ENCODE data around the gene CAMKK2.
"Not testable (repeated sequence)": the region's sequence is repeated elsewhere in the genome, so short reads cannot be mapped to it uniquely, and the experiment has no call there.

Gene CAMKK2

DNA sequence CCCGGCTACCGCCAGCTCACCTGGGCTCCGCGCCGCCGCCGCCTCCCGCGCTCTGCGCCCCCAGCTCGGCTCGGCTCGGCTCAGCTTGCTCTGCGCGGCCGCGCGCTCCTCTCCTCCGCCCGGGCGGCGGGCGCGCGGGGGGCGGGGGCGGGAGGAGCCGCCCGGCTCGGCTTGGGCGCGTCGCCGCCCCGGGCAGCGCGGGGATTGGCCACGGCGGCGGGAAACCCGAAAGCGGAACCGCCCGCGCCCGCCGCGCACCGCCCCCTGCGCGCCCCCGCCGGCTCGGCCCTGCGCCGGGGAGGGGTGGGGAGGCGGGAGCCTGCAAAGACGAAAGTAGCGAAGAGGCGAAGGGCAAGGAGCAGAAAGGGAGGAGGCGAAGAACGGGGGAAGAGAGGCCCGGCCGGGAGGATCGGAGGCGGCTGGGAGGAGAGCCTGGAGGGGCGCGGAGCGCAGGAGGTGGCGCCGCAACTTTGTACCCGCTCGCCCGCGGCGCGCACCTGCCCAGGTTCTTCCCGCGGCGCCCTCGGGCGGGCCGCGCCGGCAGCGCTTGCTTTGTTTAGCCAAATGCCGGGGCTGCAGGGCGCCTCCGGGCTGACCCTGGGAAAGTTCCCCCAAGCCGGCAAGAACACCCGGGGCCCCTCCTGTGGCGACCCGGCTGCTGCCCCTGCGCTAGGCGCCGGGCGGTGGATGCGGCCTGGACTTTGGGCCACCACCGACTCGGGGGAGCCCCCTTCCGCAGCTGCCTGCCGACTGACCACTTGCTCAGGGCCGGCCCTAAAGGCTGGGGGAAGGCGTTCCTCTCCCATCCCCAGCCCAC is at the start of gene CAMKK2:
TSS of gene CAMKK2 (minus strand) at position 92 of the 817 bp plus-strand sequence. CDS start 22,183 bp downstream, outside the sequence.
- DNase-seq, result peak; percentile 84

DNA sequence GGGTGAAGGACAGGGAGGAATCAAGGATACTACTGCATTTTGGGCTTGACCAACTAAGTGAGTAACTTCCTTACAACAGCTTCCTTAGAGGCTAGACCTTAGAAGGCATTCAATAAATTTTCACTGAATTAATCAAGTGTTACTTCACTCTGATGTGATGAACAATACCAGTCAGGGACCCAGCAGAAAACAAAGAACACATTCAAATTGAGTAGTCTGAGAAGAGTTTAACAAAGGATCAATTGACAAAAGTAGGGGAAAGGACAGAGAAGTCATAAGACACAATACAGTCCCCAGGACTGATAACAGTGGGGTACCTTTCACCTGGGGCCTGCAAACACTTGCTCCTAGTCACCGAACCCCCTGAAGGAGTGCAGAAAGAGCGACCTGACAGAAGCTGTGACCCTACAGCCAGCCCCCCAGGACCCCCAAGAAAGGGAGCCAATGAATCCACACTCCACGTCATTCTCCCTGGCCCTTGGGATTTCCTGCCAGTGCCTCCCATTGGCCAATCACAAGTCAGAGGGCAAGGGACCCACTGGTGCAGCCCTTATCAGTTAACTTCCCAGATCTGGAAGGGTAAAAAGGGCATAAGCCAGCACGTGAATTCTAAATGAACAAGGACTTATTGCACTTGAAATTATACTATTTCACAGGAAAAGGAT is 48.8 kb upstream of the CAMKK2 start:
- DNase-seq, result no peak

DNA sequence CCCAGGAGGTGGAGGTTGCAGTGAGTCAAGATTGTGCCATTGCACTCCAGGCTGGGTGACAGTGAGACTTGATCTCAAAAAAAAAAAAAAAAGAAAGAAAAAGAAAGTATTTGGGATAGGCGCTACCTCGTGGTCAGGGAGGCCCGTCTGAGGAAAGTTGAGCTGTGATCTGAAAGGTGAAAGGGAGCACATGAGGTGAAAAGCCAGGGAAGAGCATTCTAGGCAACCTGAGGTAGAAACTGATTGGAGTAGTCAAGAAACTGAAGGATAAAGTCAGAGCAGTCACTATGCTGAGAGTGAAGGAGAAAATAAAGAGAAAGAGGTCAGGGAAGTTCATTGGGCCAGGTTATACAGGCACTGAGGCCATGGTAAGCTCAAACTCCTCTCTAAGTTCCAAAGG is 48.0 kb upstream of the CAMKK2 start:
- no peak for DNase-seq

DNA sequence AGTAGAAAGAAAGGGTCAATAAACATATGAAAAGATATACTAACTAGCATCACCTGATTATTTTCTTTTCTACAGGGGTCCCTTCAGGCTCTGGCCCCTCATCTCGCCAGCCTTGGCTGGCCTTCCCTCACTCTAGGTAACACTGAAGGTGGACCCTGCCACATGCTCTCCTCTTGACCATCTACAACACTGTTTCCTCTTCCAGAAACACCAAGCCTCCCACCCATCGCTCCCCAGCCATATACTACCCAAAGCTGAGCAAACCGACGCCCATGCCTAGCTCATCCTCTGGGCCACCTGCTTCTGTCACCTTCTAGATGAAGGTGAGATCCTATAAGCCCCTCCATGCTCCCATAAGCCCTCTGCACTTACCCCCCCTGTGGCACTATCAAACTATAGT is 40.9 kb upstream of the CAMKK2 start:
- no peak for DNase-seq

DNA sequence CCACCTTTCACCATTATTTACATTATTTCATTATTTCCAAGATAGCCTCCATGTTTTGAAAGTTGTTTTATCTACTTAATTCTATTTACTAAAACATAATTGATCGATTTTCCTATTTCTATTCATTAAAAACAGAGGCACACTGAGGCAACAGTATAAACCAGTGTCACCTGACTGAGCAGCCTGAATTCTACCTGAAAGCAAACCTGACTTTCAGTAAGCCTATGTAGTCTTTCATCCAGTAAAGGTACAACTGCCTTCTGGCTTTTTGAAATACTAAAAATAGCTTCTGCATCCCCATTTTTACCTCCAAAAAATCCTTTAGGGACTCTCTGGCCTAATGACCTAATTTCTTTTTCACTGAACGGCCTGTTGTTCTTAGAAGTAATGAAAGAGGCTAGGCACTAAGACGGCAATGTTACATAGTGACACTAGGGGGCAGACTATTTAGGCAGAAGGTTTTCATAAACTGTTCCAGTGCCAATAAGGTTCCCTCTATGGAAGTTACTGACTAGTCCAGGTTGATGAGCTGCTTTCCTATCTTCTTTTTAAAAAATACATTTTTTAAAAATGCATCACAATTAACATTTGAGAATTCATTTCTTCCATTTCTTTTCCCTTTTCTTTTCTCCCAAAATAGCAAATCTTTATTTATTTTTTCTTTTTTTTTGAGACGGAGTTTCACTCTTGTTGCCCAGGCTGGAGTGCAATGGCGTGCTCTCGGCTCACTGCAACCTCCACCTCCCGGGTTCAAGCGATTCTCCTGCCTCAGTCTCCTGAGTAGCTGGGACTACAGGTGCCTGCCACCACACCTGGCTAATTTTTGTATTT is 38.2 kb upstream of the CAMKK2 start:
- DNase-seq, result peak; percentile 66

DNA sequence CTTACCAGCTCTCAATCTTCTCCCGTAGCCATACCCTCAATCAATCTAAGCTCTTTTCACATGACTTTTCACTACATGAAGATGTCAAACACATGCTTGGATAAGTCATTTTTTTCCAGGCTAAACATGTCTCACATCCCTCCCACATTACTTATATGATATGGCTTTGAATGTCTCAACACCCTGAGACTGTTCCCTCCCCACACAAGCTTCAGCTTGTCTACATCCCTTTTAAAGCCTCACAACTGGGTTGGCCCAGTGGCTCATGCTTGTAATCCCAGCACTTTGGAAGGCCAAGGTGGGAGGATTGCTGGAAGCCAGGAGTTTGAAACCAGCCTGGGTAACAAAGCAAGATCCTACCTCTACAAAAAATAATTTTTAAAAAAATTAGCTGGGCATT is 37.2 kb upstream of the CAMKK2 start:
- DNase-seq, result no peak

DNA sequence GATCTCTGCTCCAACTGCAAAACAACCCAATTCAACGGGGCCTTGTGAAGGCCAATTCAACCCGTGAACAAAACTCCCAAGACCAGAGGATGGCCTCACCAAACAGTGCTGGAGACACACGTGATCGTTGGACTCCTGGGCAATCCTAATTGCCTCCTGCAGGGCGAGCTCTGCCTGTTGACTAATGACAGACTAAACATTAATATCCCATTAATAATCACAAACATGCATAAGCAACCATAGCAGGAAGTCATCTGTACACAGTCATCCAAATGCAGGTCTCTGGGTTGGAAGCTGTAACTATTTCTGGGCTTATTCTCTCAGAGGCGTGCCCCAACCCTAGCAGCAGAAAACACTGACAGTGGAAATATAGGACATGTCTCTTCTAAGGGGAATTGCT is 34.7 kb upstream of the CAMKK2 start:
- DNase-seq, result no peak

DNA sequence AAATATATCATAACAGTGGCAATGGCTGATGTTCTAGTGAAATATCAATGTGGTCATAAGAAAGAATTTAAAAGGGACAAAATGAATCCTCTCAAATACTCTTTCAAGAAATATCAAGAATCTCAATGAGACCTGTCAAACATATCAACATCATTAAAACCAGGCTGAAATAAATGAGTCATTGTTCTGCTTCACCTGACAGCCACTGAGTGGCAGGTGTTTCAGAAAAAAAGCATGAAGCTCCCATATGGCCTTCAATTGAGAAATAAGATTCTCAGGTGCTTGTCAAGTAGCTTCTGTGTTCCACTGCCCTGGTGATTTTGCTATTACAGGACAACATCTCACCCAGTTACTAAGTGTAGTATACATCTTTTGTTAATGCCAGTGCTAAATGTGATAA is 34.2 kb upstream of the CAMKK2 start:
- DNase-seq, result no peak

DNA sequence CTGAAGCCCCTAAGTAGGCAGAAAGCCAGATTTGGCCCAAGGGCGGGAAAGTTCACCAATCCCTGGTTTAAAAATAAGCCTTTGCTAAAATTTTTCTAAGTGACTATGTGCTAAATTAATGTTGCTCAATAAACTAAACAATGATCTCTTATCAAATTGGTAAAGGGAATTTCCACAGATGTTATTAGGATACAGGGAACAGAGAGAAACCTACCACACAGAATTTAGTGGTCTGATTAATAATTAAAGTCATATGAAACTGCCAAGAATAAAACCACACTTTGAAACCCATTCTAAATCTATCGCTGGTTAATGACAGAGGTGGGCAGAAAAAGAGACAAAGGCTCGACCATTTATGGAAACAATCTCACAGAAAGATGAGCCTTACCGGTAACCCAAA is 33.7 kb upstream of the CAMKK2 start:
- no peak for DNase-seq

DNA sequence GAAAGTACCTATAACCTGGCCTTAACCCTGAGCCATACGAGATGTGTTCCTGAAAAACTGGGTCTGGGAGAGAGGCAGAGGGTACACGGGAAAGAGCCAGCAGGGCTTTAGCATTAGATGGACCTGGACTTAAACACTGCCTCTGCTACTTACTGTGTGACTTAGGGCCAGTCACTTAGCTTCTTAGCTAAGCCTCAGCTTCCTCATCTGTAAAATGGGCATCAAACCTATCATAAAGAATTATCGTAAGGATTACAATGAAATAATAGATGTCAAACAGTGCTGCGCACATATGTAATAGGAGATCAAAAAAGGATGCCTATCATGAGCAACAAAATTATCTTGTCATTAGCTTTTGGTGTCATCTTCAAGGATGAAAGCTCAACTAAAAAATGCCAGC is 32.1 kb upstream of the CAMKK2 start:
- no peak for DNase-seq

DNA sequence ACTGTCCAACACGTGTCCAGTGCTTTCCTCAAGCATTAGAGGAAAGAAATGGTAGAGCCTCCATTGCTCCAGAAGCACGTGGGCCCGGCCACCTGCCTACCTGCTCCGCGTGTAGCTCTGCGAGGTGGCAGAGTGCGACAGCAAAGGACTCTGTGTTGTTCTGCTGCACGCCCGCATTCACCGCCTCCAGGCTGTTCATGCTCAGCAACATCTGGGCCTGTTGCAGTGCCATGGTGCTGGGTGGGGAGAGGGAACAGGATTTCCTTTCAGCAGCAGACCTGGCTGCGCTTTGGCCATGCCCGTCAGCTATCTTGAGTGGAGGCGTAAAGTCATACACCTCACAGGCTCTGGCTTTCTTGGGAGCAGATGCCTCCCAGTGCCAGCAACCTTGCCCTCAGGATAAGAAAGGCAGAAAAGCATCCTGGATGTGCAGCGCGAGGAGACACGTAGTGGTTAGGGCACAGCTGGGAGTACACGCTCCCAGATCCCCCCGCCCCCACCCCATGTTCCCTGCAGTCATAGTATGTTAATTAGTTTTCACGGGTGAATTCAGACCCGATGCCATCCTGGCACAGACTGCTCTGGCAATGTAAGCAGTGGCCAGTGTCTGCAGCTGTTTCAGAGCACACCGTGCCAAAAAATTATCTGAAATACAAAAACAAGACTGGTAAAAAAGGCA is 30.6 kb upstream of the CAMKK2 start:
- no peak for DNase-seq

DNA sequence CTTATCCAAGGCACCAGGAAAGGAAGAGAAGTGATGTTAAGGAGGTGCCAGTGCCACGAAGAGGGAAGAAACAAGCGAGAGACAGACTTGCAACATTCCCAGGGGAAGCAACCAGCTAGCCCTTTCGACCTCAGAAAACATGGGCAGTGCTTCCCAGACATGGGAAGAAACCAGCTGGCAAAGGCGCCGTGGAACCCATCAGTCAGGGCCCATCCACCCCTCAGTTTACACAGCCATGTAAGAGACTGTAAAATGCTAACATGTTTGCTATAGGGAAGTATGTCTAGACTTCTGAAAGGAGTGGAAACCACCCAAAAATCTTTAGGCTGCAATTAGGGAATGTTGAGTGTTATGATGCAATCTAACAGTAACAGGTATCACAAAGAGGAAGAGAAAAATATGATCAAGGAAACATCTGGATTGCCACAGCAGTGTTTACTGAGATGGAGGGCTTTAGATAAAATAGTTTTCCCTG is 29.4 kb upstream of the CAMKK2 start:
- no peak for DNase-seq

DNA sequence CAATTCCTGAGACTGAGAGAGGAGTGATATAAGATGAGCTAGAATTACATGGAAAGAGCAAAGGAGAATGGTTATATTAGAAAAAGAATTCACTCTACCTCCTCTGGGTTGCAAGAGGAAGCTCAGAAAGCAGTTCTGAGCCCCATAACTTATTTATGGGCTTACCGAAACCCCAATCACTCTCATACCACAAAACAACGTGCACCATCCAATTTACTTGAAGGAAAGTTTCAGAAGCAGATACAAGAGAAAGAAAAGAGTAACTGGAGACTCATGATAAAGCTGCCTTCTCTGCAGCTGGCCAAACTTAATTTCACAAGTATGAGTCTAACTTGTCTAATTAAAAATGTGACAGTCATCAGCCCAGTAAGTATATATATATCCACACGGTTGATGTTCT is 27.4 kb upstream of the CAMKK2 start:
- DNase-seq, result no peak

DNA sequence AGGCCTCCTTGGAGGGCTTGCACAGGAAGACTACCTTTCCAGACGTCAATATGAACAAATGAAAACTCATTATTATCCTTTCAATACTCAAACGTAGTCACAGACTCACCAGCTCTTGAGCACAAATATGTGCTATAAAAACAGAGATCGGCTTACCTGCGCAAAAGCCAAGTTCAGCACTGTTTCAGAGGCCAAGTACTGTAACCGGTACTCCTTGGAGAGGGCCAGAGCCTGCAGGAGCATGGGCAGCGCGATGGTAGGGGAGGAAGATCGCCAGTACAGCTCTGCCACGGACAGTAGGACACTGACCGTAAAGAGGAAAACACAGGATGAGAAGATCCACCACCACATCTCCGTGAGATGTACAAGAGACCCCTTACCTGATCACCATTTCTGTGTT is 21.6 kb upstream of the CAMKK2 start:
- DNase-seq, result no peak

DNA sequence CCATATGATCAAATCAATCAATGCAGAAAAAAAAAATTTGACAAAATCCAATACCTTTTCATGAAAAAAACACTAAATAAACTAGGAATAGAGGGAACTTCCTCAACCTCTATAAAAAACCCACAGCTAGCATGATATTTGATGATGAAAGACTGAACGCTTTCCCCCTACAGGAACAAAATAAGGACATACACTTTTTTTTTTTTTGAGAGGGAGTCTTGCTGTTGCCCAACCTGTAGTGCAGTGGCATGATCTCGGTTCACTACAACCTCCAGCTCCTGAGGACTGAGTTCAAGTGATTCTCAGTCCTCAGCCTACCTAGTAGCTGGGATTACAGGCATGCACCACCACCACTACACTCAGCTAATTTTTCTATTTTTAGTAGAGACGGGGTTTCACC is 17.9 kb upstream of the CAMKK2 start:
- no peak for DNase-seq

DNA sequence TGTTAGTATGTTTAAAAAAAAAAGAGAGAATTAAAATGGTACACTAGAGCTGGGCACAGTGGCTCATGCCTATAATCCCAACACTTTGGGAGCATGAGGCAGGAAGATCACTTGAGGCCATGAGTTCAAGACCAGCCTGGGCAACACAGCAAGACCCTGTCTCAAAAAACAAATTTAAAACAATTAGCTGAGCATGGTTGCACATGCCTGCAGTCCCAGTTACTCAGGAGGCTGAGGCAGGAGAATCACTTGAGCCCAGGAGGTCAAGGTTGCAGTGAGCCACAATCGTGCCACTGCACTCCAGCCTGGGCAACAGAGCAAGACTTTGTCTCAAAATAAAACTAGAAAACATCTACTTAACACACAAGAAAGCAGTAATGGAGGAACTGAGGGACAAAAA is 13.7 kb upstream of the CAMKK2 start:
- DNase-seq, result not testable (repeated sequence)

DNA sequence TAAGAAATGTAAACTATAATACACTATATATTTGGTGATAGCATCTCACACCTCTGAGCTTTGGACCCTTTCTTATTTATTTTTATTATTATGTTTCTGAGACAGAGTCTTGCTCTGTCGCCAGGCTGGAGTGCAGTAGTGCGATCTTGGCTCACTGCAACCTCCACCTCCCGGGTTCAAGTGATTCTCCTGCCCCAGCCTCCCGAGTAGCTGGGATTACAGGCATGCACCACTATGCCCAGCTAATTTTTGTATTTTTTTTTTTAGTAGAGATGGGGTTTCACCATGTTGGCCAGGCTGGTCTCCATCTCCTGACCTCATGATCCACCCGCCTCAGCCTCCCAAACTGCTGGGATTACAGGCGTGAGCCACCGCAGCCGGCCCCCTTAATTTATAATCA is 10.9 kb upstream of the CAMKK2 start:
- DNase-seq, result not testable (repeated sequence)

DNA sequence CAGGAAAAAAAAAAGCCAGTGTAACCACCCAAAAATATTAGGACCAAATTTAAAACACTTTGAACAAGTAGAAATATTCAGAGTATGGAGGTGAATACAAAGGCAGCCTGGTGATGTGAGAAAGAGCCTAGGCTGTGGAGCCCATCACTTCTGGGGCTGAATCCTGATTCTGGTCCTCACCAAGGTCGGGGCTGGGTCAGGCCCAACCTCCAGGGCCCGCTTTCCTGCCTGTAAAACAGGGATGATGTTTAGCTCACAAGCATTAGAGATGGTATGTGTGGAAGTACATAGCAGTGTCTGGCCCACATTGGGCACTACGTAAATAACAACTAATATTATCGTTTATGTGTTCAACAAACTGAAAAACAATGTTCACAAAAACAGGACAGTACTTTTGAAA is 7.8 kb upstream of the CAMKK2 start:
- DNase-seq, result no peak

DNA sequence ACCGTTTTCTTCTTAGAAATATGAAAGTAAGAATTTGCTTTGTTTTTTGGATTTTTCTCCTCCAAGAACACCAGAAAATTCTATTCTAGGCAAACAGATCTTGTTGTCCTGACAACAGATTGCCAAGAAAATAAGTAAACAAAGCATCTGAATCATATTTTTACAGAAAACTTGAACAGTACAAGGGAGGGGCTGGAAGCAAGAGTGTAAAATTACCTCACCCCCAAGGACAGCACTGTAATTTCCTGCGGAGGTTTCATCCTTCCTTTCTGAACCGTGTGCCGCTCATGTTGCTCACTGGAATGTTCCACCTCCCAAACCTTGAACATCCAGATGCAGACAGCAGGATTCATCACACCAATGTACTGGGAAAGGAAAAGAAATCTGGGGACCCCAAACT is 5.4 kb upstream of the CAMKK2 start:
- no peak for DNase-seq

DNA sequence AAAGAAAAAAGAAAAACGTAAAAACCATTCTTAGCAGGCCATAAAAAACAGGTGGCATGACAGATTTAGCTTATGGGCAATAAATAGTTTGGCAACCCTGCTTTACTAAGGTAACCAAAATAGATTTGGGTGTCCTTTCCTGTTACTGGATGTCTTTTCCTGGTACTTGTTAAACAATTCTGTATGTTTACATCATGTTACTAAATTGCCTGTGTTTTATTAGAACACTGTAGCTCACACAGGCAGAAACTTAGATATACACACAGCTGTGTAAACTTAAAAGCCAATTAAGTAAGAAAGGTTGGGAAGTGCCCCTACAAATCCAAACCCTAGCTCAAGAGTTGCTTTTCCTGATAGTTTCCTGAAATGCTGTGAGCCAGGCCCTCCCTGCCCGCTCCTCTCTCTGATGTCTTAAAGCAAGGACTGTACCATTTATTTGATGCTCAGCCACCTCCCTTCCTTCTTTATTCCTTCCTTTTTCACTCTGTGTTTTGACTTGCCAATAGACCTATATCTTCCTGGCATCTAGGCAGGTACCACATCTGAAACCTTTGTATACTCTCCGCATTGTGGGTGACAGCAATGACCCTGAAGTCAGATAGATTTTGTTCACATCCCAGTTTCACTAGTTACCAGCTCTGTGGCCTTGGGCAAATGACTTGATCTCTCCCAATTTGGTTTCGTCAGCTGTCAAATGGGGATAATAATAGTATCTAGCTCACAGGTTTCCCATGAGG is 3.7 kb upstream of the CAMKK2 start:
- DNase-seq, result no peak

DNA sequence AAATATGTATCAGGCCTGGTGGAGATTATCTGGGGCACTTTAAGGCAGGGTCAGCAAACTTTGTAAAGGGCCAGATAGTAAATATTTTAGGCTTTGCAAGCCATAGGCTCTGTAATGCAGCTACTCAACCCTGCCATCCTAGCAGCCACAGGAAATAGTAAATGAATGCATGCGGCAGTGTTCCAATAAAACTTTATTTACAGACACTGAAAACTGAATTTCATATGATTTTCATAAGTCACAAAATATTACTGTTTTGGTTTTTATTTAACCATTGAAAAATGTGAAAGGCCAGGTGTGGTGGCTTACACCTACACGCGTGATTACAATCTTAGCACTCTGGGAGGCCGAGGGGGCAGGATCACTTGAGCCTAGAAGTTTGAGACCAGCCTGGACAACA is 3.2 kb upstream of the CAMKK2 start:
- no peak for DNase-seq

DNA sequence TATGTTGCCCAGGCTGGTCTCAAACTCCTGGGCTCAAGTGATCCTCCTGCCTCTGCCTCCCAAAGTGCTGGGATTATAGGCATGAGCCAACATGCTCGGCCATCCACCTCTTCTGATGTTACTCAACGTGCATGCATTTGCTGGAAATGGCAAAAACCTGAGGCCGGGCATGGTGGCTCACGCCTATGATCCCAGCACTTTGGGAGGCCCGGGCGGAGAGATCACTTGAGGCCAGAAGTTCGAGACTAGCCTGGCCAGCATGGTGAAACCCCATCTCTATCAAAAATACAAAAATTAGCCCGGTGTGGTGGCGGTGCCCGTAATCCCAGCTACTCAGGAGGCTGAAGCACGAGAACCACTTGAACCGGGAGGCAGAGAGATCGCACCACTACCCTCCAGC is 1.9 kb upstream of the CAMKK2 start:
- not testable (repeated sequence) for DNase-seq

Data from CD4-positive, alpha-beta T cell treated with Interleukin-4 for 4 hours (primary cell).